ENCODE measurements around the gene SV2B.

DNA sequence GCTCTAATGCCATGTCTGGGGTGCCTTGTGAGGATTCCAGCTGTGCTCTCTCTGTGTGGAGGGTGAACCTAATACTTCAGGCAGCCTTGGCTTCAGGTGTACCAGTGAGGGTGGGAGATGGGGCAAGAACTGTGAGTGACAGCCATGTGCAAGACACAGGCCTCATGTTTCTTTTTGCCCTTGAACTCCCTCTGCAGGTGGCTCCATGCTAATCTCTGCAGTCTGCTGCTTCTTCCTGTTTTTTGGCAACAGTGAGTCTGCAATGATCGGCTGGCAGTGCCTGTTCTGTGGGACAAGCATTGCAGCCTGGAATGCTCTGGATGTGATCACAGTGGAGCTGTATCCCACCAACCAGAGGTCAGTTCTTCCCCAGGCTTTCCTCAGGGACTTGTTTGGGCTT lies 189.3 kb downstream of the SV2B start:
- no peak for TF ChIP-seq POLR2A (IDR thresholded peaks at IDR 0.05)
- TF ChIP-seq, protein P1, sequence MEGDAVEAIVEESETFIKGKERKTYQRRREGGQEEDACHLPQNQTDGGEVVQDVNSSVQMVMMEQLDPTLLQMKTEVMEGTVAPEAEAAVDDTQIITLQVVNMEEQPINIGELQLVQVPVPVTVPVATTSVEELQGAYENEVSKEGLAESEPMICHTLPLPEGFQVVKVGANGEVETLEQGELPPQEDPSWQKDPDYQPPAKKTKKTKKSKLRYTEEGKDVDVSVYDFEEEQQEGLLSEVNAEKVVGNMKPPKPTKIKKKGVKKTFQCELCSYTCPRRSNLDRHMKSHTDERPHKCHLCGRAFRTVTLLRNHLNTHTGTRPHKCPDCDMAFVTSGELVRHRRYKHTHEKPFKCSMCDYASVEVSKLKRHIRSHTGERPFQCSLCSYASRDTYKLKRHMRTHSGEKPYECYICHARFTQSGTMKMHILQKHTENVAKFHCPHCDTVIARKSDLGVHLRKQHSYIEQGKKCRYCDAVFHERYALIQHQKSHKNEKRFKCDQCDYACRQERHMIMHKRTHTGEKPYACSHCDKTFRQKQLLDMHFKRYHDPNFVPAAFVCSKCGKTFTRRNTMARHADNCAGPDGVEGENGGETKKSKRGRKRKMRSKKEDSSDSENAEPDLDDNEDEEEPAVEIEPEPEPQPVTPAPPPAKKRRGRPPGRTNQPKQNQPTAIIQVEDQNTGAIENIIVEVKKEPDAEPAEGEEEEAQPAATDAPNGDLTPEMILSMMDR (IDR thresholded peaks at IDR 0.05): no peak

Measured in adrenal gland (tissue), 5 donors.